SIG-M5 treated with dmso at 0.1 percent for 504 hours (cell line): Measurements from ENCODE around the gene C12orf50.
A peak's percentile ranks its signal among the peaks of the same experiment; 100 is the strongest.
"Not testable (repeated sequence)": the region's sequence is repeated elsewhere in the genome, so short reads cannot be mapped to it uniquely, and the experiment has no call there.

ENCODE experiments used
- DNase-seq: peaks from one replicate; lab custom pipeline; 2025; ENCODE audit not compliant: unreplicated experiment; lab: John Stamatoyannopoulos, UW

C12orf50 gene

GRCh38 chr12:87988534-87988933 is 40.7 kb downstream of the C12orf50 start:
- DNase-seq: no peak

GRCh38 chr12:87985069-87985675 is 44.0 kb downstream of the C12orf50 start:
- peak; percentile 1 for DNase-seq

DNA sequence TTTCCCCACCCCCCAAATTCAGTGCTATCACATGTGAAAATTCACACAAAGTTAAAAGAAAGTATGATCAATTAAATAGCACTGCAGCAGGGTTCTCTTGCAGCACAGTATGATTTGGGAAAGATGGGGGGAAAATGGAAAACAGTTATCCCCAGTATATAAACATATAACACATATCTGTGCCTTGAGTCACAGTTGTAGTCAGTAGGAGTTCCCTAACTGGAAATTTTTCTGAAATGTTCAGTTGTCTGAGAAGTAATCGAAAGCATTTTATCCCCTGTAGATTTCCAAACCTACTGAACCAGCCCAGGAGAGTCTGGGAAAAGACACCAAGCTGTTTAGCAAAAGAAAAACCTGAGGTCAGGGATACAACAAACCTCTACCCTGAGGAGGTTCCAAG is 47.0 kb downstream of the C12orf50 start:
- no peak for DNase-seq

DNA sequence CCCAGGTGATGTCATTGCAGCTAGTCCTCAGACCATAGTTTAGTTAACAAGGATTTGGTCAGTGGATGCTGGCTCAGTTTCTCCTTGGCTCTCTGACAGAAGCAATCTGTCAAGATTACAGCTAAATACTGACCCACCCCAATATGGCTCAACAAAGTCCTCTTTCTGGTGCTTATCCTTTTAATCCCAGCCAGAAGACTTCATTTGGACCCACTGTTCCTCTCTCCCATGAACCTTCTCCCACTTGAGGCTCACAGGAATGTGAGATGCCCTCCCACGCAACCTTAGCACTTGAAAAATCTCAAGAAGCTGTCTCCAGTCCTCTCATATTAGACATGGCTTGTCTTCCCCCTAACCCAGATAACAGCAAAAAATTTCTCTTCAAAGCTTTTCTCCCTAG is 47.7 kb downstream of the C12orf50 start:
- DNase-seq: no peak

- no peak for DNase-seq
These were observed 53.3 kb downstream of the C12orf50 start for GRCh38 chr12:87975879-87976278.

- DNase-seq: no peak
These were observed 61.3 kb downstream of the C12orf50 start for GRCh38 chr12:87967871-87968270.

DNA sequence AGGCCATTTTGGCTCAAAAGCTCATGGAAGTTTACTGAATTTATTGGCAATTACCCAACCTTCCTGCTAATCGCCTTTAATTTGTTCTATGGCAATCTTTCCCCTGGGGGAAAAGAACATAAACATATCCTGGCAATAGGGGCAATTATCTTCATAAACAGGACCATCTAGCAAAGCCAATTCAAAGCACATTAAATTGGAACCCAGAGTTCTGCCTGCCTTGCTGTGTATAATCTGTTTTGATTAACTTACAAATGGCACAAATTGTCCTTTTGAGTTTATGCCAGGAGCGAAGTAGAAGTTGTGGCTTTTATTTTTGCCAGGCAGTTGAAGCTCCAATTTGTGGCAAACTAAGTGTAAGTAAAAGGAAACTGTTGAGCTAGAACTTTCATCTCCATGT is 68.6 kb downstream of the C12orf50 start:
- DNase-seq: no peak

DNA sequence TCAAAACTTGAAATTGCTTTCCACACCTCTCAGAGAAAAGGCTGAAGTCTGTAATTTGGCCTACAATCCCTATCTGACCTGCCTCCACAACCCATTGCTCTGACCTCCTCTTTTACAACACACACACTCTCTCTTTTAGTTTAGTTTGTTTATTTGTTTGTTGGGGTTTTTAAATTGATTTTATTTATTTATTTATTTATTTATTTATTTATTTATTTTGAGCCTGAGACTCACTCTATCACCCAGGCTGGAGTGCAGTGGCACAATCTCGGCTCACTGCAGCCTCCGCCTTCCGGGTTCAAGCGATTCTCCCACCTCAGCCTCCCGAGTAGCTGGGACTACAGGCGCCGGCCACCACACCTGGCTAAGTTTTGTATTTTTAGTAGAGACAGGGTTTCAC is 75.2 kb downstream of the C12orf50 start:
- DNase-seq: not testable (repeated sequence)

- DNase-seq: peak; percentile 40
These were observed 75.8 kb downstream of the C12orf50 start for GRCh38 chr12:87953256-87953860.

DNA sequence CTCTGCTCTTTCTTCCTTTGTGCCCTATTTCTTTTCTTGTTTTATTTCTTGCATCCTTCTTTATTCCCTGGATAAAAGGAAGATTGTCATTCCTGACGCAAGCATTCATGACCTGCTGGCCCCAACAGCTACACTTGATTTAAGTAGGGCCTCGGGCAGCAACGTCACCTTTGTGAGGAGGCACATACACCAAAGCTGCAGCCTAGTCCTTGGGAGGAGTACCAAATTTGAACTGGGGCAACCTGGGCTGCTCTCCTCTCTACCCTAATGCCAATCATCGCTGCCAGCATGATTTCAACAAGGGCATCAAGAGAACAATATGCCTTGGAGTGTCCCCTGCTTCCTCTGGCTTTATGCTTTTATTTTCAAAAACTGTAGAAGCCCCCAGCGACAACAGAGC is 76.4 kb downstream of the C12orf50 start:
- DNase-seq: no peak

DNA sequence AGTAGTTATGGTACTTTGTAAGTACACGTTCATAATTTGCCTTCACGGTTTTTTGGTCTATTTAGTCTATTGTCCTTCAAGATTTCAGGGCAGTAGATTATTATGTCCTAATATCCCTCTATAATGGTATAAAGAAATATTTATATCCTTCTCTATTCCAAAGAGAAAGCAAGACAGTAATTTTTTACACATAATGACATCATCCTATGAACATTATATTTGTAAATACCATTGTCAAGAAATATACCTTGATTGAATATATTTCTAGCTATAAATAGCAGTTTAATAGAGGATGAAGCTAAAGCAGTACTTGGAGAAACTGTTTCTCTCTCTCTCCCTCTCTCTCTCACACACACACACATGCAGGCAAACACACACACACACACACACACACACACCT is 77.0 kb downstream of the C12orf50 start:
- DNase-seq: no peak

DNA sequence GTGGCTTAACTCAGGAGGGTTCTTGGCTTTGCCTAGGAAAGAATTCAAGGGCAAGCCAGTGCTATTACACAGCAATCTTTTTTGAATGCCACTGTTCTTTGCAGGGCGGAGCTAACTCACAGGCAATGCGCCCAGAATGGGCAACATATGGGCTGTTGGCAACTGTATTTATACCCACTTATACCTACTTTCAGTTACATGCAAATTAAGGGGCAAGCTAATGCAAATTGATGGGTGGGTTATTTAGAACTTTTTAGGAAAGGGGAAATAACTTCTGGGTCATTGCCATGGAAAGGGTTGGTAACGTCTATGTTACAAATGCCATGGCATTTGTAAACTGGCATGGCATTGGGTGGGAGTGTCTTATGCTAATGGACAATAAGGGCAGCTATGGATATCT is 85.4 kb downstream of the C12orf50 start:
- no peak for DNase-seq

DNA sequence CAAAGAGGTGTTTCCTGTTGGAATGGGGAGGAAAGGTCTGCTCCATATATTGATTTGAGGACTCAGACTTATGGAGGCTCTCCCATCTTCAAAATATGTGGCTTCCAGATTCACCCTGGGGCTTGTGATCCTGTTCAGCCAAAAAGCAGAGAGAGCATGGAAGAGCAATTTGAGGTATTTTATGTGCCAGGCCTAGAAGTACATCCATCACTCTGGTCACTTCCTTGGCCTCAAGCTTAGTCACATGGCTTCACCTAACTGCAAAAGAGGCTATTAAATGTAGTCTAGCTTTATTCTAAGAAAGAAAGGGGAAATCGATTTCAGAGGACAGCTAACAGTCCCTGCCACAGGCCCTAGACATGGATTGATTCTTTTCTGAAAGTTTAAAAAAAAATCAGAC is 86.2 kb downstream of the C12orf50 start:
- no peak for DNase-seq

- no peak for DNase-seq
These were observed 90.0 kb downstream of the C12orf50 start for GRCh38 chr12:87939182-87939581.

- no peak for DNase-seq
These were observed 94.0 kb downstream of the C12orf50 start for GRCh38 chr12:87935216-87935615.

DNA sequence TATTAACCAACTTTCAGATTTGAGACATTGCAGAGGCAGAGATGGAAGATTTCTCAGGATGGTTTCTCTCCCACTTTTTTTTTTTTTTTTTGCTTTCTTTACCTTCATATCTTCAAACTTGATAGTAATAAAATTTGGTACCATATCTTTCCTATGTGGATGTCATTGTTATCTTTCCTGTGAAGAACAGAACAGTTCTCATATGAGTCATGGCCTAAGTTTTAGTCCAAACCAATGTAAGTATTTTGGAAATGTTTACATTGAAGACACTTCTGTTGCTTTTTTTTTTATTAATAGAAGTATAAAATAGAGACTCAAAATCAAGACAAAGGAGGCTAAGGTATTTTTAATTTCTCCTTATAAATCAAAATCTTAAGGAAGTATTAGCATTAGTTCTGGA is 95.2 kb downstream of the C12orf50 start:
- no peak for DNase-seq

GRCh38 chr12:87931812-87932211 is 97.4 kb downstream of the C12orf50 start:
- DNase-seq: no peak

DNA sequence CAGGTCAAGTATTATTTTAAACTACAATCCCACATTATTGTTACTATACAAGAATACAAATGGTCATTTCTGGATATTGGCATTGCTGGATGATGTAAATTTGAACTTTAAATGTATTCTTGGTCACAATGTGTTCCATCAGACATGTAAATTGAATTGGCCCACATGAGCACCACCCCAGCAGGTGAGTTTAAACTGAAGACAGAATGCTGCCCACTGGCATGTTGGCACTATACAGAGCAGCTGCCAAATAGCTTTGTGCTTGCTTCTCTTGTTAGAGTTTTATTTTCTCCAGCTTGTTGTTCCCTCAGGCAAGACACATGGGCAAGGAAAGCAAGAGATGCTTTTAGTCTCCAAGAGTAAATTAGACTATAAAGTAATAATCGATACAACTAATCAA is 98.6 kb downstream of the C12orf50 start:
- DNase-seq: no peak
